Measurements from ENCODE around the gene CLK3.
"Not testable (repeated sequence)": the region's sequence is repeated elsewhere in the genome, so short reads cannot be mapped to it uniquely, and the experiment has no call there.

The CLK3 gene

DNA sequence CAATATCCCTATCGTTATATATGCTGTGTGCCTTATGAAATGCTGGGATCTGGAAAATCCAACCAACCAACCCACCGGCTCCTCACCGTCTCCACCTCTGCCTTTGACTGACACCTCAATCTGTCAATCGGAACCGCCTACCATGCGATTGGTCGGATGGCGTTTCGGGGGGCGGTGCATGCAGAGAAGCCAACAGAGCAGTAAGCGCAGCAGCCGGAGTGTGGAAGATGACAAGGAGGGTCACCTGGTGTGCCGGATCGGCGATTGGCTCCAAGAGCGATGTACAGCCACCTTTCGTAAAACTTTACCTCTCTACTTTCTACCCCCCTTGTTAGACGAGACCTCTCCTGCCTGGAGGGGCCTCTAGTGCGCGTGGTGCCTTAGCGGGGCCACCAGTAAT lies 6.3 kb downstream of the CLK3 start:
- DNase-seq, result no peak

- no peak for DNase-seq
Observed at GRCh38 chr15:74622758-74623157, 7.1 kb downstream of the CLK3 start.

DNA sequence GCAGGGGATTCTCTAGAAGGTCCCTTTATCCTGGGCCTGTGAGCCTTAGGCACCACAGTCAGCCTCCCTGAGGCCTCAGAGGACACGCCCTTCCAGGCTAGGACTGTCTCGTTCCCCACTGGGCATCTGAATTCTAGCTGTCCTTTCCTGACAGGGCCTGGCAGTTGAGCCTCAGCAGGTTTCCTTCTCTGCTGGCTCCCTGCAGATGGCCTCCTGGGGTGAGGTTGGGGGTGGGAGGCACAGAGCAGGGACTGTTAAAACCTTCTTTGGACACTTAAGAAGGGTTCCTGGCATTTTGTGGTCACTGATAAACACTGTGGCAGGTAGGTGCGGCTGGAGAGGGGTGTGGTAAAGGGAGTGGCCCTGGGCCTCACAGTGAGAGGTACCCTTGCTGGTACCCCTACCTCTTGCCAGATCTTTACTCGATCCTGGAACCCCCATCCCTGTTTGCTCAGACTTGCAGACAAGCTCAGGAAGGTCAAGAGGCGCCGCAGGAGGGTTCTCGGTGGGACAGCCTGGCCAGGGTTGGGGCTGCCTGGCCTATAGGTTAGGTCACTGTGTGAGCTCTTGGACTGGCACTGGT lies 8.5 kb downstream of the CLK3 start:
- no peak for DNase-seq

DNA sequence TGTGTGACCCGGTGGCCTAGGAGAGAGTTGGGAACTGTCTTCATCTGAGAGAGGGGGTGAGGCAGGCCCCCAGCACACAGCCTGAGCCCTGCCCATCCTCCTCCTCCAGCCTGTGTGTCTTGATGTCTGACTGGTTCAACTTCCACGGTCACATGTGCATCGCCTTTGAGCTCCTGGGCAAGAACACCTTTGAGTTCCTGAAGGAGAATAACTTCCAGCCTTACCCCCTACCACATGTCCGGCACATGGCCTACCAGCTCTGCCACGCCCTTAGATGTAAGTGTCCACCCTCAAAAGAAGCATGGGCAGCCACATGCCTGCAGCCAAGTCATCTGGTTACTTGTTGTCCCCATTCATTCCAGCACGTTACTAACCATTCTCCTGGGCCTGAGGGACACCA lies 10.1 kb downstream of the CLK3 start:
- no peak for DNase-seq

- DNase-seq, result no peak
Observed at GRCh38 chr15:74626336-74626735, 10.7 kb downstream of the CLK3 start.

DNA sequence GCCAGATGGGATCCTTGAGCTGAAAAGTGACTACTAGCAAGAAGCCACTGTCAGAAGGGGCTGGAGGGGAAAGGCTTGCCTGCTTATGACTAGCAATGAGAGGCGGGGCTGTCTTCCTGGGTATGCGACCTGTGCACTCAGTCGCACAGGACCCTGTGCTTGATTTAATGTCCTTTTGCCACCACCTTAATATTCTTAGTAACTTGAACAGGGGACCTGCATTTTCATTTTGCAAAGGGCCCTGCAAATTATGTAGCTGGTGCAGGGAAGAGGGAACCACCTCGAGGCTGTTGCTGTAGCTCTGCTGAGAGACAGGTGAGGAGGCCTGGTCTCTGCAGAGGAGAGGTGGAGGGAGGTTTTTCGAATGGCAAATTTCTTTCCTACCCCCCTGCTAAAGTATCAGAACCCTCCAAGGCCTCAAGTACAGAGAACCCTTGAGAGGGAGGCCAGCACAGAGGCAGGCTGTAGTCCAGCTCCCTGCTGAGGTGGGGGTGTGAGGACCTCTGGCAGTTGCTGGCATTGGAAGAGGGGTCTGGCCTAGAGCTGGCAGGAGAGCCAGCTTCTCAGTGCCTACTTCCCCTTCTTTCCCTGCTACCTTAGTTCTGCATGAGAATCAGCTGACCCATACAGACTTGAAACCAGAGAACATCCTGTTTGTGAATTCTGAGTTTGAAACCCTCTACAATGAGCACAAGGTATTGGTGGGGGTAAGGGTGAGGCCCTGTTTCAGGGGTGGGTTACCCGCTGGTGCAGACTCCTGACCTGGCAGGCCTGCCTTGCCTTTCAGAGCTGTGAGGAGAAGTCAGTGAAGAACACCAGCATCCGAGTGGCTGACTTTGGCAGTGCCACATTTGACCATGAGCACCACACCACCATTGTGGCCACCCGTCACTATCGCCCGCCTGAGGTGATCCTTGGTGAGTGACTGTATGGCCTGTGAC lies 11.4 kb downstream of the CLK3 start:
- no peak for DNase-seq

DNA sequence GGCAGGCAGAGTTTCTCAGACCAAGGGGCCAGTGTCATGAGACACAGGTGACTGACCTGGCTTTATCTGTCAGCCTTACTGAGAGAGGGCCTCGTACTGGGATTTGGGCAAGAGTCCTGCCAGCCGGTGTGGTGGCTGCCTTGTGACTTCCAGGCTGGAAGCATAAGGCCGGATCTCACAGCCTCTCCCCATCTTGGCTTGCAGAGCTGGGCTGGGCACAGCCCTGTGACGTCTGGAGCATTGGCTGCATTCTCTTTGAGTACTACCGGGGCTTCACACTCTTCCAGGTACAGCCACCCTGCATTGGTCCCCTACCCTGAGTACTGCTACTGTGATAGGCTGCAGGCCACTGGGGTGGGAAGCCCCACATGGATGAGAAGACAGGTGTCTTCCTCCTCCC lies 12.1 kb downstream of the CLK3 start:
- DNase-seq, result no peak

DNA sequence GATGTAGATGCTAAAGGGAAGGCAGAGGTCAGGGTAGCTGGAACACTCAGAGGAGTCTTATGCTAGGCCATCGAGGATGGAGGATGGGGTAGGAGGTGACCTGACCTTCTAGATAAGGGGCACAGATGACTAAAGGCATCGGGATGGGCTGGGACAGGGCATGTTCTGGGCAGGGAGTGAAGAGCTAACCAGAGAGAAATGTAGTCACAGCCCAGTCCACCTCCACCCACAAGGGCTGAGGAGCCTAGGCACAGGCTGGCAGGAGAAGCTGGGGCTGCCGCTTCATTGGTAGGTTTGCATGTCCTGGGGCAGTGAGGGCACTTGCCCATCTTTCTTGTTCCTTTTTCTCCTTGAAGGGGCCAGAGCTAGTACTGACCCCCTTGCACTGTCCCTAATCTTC lies 12.6 kb downstream of the CLK3 start:
- DNase-seq, result no peak

GRCh38 chr15:74628949-74629348 lies 13.3 kb downstream of the CLK3 start:
- DNase-seq, result no peak

DNA sequence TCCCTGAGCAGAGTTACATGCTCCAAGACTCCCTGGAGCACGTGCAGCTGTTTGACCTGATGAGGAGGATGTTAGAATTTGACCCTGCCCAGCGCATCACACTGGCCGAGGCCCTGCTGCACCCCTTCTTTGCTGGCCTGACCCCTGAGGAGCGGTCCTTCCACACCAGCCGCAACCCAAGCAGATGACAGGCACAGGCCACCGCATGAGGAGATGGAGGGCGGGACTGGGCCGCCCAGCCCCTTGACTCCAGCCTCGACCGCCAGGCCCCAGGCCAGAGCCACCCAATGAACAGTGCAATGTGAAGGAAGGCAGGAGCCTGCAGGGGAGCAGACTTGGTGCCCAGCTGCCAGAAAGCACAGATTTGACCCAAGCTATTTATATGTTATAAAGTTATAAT lies 14.1 kb downstream of the CLK3 start:
- DNase-seq, result not testable (repeated sequence)

DNA sequence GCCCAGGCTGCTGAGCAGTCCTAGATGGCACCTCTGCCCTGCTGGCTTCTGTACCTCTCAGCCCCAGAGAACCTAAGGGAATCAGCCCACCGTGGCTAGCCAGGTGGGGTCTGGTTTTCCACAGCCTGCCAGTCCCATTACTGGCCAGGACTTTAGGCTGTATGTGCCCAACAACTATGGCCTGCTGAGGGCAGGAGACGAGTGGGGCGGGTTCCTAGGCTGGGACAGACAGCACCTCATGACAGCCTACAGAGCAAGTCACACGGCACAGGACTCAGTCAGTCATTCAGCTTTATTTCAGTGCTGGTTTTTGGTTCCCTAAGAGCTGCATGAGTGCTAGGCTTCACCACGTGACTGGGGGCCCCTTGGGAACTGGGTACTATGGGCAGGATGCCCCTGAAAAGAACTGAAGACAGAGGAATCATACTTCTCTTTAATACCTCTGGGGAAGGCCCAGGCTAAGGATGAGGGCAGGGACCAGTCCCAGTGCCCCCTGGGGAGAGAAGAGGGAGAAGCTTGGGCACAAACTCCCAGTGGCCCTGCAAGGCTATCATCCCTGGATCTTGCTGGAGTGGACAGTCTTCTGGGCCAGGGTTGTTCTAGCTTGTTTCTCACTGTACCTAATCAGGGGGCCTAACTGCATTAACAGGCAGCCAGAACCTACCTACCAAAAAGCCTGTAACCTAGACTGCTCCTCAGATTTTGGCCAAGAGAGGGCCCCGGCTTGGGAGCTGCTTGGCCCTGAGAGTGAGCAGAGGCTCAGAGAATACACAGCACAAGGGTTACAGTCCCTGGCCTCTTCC lies 14.8 kb downstream of the CLK3 start:
- DNase-seq, result no peak

DNA sequence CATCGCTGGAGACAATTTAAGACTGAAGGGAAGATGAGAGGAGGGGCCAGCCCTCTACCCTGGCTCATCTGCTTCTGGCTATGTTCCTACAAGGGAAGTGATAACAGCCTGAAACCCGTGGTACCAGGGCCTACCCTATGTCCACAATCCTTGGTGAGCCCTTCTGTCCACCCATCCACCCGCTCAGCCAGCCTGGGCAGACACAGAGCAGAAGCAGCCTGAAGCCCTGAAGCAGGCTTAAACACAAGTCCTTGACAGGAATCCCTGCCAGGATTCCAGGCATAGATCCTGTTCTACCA lies 15.4 kb downstream of the CLK3 start:
- DNase-seq, result no peak

- DNase-seq, result no peak
Observed at GRCh38 chr15:74631408-74631807, 15.8 kb downstream of the CLK3 start.

DNA sequence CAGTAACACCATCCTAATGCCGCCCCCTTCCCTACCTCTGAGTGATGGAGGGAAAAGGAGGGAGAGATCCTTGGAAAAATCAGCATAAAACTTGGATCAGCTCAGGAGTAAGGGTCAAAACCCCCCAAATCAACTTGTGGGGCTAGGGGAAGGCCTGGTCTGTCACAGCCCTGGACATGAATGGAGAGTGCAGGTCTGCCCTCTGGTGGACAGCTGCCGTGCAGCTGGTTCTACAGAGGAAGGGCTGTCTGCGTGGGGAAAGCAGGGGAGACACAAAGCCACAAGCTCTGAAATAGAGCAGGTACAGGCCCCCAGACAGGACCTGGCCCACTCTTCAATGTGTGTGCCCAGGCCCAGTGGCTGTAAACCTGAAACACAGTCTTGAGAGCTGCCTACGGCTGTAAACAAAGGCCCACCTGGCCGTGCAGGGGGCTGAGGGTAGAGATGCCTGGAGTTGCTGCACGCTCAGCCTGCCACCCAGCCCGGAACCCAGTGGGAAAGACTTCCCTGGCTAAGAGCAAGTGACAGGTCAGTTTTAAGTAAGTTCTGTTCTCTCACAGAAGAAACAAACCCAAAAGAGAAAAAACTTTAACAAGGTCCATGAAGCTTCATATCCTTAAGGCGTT lies 16.4 kb downstream of the CLK3 start:
- no peak for DNase-seq

DNA sequence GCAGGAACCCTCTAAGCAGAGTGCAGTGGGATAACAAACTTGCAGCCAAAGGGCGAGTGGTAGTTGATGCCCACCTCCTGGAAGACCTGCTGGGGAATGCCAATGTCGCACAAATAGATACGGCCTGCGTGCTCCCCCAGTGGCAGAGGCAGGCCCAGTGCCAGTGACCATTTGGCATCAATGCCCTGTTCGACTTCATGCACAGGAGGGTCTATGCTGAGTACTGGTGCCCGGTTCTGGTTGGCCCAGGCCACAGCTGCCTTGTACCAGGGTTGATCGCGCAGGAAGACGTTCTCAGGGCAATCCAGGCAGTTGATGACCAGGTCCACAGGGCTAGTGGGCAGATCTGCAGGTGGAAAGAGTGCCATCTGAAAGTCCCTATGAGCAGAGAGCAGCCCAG lies 17.0 kb downstream of the CLK3 start:
- DNase-seq, result no peak

GRCh38 chr15:74633781-74634180 lies 18.1 kb downstream of the CLK3 start:
- DNase-seq, result no peak

- no peak for DNase-seq
Observed at GRCh38 chr15:74635228-74635627, 19.6 kb downstream of the CLK3 start.

GRCh38 chr15:74636984-74637383 lies 21.3 kb downstream of the CLK3 start:
- DNase-seq, result no peak

GRCh38 chr15:74641151-74641550 lies 25.5 kb downstream of the CLK3 start:
- DNase-seq, result no peak

GRCh38 chr15:74642348-74642733 lies 26.7 kb downstream of the CLK3 start:
- no peak for DNase-seq

DNA sequence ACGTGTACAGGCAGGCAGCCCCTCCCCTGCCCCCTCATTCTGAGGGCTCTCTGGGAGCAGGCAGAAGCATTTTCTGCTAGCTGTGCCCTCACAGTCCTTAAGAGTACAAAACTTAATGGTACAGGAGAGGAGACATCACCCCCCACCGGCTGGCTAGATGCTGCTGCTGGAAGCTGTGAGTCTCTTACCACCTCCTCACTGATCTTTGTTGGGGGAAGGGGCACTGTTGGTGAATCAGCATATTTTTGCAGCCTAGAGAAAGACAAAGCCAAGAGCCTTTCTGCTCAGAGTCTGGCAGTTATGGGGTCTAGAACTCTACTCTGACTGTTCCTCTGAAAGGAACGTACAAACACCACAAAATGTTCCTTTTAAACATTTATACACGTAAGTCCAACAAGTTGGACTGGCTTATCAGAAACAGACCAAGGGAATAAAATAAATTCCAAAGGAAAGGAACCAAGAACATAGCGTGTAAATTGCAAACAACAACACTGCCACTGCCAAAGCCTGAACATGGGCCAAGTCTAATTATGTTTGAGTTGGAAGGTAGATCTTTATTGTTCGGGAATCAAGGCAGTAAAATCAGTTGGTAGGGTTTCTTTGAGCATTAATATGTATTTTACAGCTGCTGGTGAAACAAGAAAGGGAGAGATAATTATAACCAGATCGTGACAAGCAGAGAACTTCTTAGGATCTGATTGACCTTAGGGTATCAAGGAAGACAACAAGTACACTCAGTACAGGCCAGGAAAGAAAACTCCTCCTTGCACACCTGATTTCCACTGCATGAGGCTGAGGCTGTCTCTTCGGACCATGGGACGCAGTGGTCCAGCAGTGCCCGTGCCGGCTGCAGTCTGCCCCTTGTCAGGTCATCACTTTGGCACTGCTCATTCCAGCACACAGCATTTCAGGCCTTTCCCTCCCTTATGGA lies 27.4 kb downstream of the CLK3 start:
- no peak for DNase-seq

- DNase-seq, result no peak
Observed at GRCh38 chr15:74643665-74644204, 28.1 kb downstream of the CLK3 start.

Data from activated gamma-delta T cell (primary cell).